ENCODE data around the gene PGLYRP3. TPM values are rescaled to one million over a fixed set of nuclear protein-coding genes. Genes with fewer than 3 reads are reported as not detected.

Gene PGLYRP3
- total and polyA plus RNA-seq, 2 experiments from 2014 or later: not detected

Small RNA genes within 50 kb of the gene (small RNA-seq; reads per million reads assigned to genes)
- not detected for gene RNU6-160P (ENCODE audit: low replicate concordance)

Other genes starting within 250 kb of the PGLYRP3 start
- gene SPRR2B, start 241.3 kb downstream of the PGLYRP3 start, total RNA-seq (2014; rRNA removed; shearing (Covaris generic)): not detected in 2 replicates
- not detected in 2 replicates for gene SPRR2B, start 241.3 kb downstream of the PGLYRP3 start, polyA plus RNA-seq (2016; fragmentation: Nextera tagmentation; extraction: Ambion mirVana)
- gene SPRR2E, start 218.4 kb downstream of the PGLYRP3 start, total RNA-seq (2014; rRNA removed; shearing (Covaris generic)): not detected in 2 replicates
- gene SPRR2E, start 218.4 kb downstream of the PGLYRP3 start, polyA plus RNA-seq (2016; fragmentation: Nextera tagmentation; extraction: Ambion mirVana): not detected in 2 replicates
- gene SPRR2F, start 199.4 kb downstream of the PGLYRP3 start, total RNA-seq (2014; rRNA removed; shearing (Covaris generic)): not detected in 2 replicates
- gene SPRR2F, start 199.4 kb downstream of the PGLYRP3 start, polyA plus RNA-seq (2016; fragmentation: Nextera tagmentation; extraction: Ambion mirVana): 0.44 and 0.57 TPM in 2 replicates
- not detected in 2 replicates for gene SPRR2G, start 162.1 kb downstream of the PGLYRP3 start, total RNA-seq (2014; rRNA removed; shearing (Covaris generic))
- gene SPRR2G, start 162.1 kb downstream of the PGLYRP3 start, polyA plus RNA-seq (2016; fragmentation: Nextera tagmentation; extraction: Ambion mirVana): not detected in 2 replicates
- not detected in 2 replicates for gene LELP1, start 109.5 kb downstream of the PGLYRP3 start, total RNA-seq (2014; rRNA removed; shearing (Covaris generic))
- not detected in 2 replicates for gene LELP1, start 109.5 kb downstream of the PGLYRP3 start, polyA plus RNA-seq (2016; fragmentation: Nextera tagmentation; extraction: Ambion mirVana)
- gene PRR9, start 95.4 kb downstream of the PGLYRP3 start, total RNA-seq (2014; rRNA removed; shearing (Covaris generic)): not detected in 2 replicates
- gene PRR9, start 95.4 kb downstream of the PGLYRP3 start, polyA plus RNA-seq (2016; fragmentation: Nextera tagmentation; extraction: Ambion mirVana): not detected in 2 replicates
- gene LORICRIN, start 53.3 kb downstream of the PGLYRP3 start, total RNA-seq (2014; rRNA removed; shearing (Covaris generic)): not detected in 2 replicates
- gene LORICRIN, start 53.3 kb downstream of the PGLYRP3 start, polyA plus RNA-seq (2016; fragmentation: Nextera tagmentation; extraction: Ambion mirVana): 0.23 and 0.24 TPM in 2 replicates
- not detected in 2 replicates for gene PGLYRP4, start 35.9 kb upstream of the PGLYRP3 start, total RNA-seq (2014; rRNA removed; shearing (Covaris generic))
- gene PGLYRP4, start 35.9 kb upstream of the PGLYRP3 start, polyA plus RNA-seq (2016; fragmentation: Nextera tagmentation; extraction: Ambion mirVana): not detected in 2 replicates
- gene S100A9, start 44.9 kb upstream of the PGLYRP3 start, total RNA-seq (2014; rRNA removed; shearing (Covaris generic)): not detected in 2 replicates
- gene S100A9, start 44.9 kb upstream of the PGLYRP3 start, polyA plus RNA-seq (2016; fragmentation: Nextera tagmentation; extraction: Ambion mirVana): not detected in 2 replicates
- not detected in 2 replicates for gene S100A12, start 62.7 kb upstream of the PGLYRP3 start, total RNA-seq (2014; rRNA removed; shearing (Covaris generic))
- not detected in 2 replicates for gene S100A12, start 62.7 kb upstream of the PGLYRP3 start, polyA plus RNA-seq (2016; fragmentation: Nextera tagmentation; extraction: Ambion mirVana)
- gene S100A8, start 78.1 kb upstream of the PGLYRP3 start, total RNA-seq (2014; rRNA removed; shearing (Covaris generic)): not detected in 2 replicates
- not detected in 2 replicates for gene S100A8, start 78.1 kb upstream of the PGLYRP3 start, polyA plus RNA-seq (2016; fragmentation: Nextera tagmentation; extraction: Ambion mirVana)
- gene S100A7A, start 103.6 kb upstream of the PGLYRP3 start, total RNA-seq (2014; rRNA removed; shearing (Covaris generic)): not detected in 2 replicates
- gene S100A7A, start 103.6 kb upstream of the PGLYRP3 start, polyA plus RNA-seq (2016; fragmentation: Nextera tagmentation; extraction: Ambion mirVana): not detected in 2 replicates
- not detected in 2 replicates for gene S100A7, start 147.7 kb upstream of the PGLYRP3 start, total RNA-seq (2014; rRNA removed; shearing (Covaris generic))
- not detected in 2 replicates for gene S100A7, start 147.7 kb upstream of the PGLYRP3 start, polyA plus RNA-seq (2016; fragmentation: Nextera tagmentation; extraction: Ambion mirVana)
- 7.3 and 9.4 TPM in 2 replicates for gene S100A6, start 223.0 kb upstream of the PGLYRP3 start, total RNA-seq (2014; rRNA removed; shearing (Covaris generic))
- gene S100A6, start 223.0 kb upstream of the PGLYRP3 start, polyA plus RNA-seq (2016; fragmentation: Nextera tagmentation; extraction: Ambion mirVana): 77.5 and 98.0 TPM in 2 replicates
- not detected in 2 replicates for gene S100A5, start 228.0 kb upstream of the PGLYRP3 start, total RNA-seq (2014; rRNA removed; shearing (Covaris generic))
- 0.47 TPM in 1 of 2 replicates, not detected in the other for gene S100A5, start 228.0 kb upstream of the PGLYRP3 start, polyA plus RNA-seq (2016; fragmentation: Nextera tagmentation; extraction: Ambion mirVana)
- gene S100A4, start 232.9 kb upstream of the PGLYRP3 start, total RNA-seq (2014; rRNA removed; shearing (Covaris generic)): 8.2 and 14.2 TPM in 2 replicates
- gene S100A4, start 232.9 kb upstream of the PGLYRP3 start, polyA plus RNA-seq (2016; fragmentation: Nextera tagmentation; extraction: Ambion mirVana): 34.6 and 36.0 TPM in 2 replicates
- not detected in 2 replicates for gene S100A3, start 236.3 kb upstream of the PGLYRP3 start, total RNA-seq (2014; rRNA removed; shearing (Covaris generic))
- not detected in 2 replicates for gene S100A3, start 236.3 kb upstream of the PGLYRP3 start, polyA plus RNA-seq (2016; fragmentation: Nextera tagmentation; extraction: Ambion mirVana)